Rectal smooth muscle tissue (tissue), 1 donor: ENCODE data around the gene ZNF804B.

Experiments
- H3K27ac ChIP-seq: one replicate; pipeline ENCODE4 v1.7.0; 2013; ENCODE audit warnings: low read depth, low read length, inconsistent platforms
- H3K27me3 ChIP-seq: one replicate; pipeline ENCODE4 v1.7.0; 2013; ENCODE audit warnings: low read length; ENCODE audit not compliant: control insufficient read depth, insufficient read depth
- H3K36me3 ChIP-seq: one replicate; pipeline ENCODE4 v1.7.0; 2013; ENCODE audit warnings: low read length; ENCODE audit not compliant: control insufficient read depth, insufficient read depth
- H3K4me1 ChIP-seq: one replicate; pipeline ENCODE4 v1.7.0; 2013; ENCODE audit warnings: low read length; ENCODE audit not compliant: control insufficient read depth, insufficient read depth
- H3K4me3 ChIP-seq: one replicate; pipeline ENCODE4 v1.7.0; 2013; ENCODE audit warnings: low read length
- H3K9ac ChIP-seq: one replicate; pipeline ENCODE4 v1.7.0; 2013; ENCODE audit warnings: low read length

ZNF804B gene

GRCh38 chr7:89017695-89018094 is 258.2 kb downstream of the ZNF804B start:
- H3K27me3 ChIP-seq, result no peaks in the 10 kb centered on the region
- H3K4me1 ChIP-seq, result no peaks in the 10 kb centered on the region
- H3K9ac ChIP-seq, result no peak overlapping the region
- no peaks in the 10 kb centered on the region for H3K36me3 ChIP-seq
- H3K27ac ChIP-seq, result no peak overlapping the region
- H3K4me3 ChIP-seq, result no peak overlapping the region

DNA sequence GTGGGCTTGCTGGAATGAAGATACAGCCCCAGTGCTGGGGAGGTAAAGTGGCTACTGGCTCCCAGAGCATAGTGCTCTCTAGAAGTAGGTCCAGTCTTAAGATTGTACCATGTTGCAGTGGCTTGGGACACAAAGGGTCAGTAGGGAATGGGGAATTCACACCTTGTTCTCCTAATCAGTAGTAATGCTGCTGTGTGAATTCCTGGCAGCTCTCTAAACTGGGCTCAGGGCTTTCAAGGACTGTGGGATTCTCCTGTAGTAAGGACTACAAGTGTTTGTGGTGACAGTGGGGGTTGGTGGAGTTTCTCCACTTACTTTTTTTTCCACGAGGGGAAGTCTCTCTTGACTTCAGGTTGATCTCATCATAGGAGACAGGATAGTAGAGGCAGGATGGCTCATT is 262.2 kb downstream of the ZNF804B start:
- Histone ChIP-seq H3K4me1 (no peaks in the 10 kb centered on the region), H3K4me3 (no peak overlapping the region), H3K27me3 (no peaks in the 10 kb centered on the region), H3K9ac (no peak overlapping the region), H3K27ac (no peak overlapping the region), H3K36me3 (no peaks in the 10 kb centered on the region)

DNA sequence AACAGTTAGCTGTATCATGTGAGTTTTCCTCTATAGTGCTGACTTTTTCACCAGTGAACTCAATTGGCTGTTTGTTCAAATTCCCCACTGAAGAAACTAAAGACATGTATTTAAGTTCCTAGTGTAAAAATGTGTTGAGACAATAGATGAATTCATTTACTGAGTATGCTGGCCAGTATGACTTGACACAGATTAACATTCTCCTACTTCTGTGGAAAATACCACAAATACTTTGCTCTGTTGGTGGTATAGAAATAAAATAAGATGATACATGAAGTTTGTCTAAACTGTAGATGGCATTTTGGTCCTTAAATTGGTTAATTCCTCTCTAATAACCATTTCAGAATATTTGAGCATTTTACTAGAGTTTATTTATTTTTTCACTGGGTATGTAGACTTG is 263.7 kb downstream of the ZNF804B start:
- Histone ChIP-seq H3K4me1 (no peaks in the 10 kb centered on the region), H3K9ac (no peak overlapping the region), H3K4me3 (no peak overlapping the region), H3K27me3 (no peaks in the 10 kb centered on the region), H3K27ac (no peak overlapping the region), H3K36me3 (no peaks in the 10 kb centered on the region)

GRCh38 chr7:89023877-89024276 is 264.4 kb downstream of the ZNF804B start:
- H3K36me3 ChIP-seq, result no peaks in the 10 kb centered on the region
- no peak overlapping the region for H3K4me3 ChIP-seq
- H3K9ac ChIP-seq, result no peak overlapping the region
- no peak overlapping the region for H3K27ac ChIP-seq
- no peaks in the 10 kb centered on the region for H3K27me3 ChIP-seq
- no peaks in the 10 kb centered on the region for H3K4me1 ChIP-seq

- no peaks in the 10 kb centered on the region for H3K36me3 ChIP-seq
- H3K27ac ChIP-seq, result no peak overlapping the region
- H3K4me3 ChIP-seq, result no peak overlapping the region
- H3K4me1 ChIP-seq, result no peaks in the 10 kb centered on the region
- no peak overlapping the region for H3K9ac ChIP-seq
- H3K27me3 ChIP-seq, result no peaks in the 10 kb centered on the region
Measured at GRCh38 chr7:89027781-89028180, 268.3 kb downstream of the ZNF804B start.

- H3K4me1 ChIP-seq, result no peaks in the 10 kb centered on the region
- H3K27ac ChIP-seq, result no peak overlapping the region
Measured at GRCh38 chr7:89028319-89028718, 268.8 kb downstream of the ZNF804B start.

GRCh38 chr7:89029864-89030263 is 270.4 kb downstream of the ZNF804B start:
- no peak overlapping the region for H3K9ac ChIP-seq
- no peaks in the 10 kb centered on the region for H3K4me1 ChIP-seq
- no peaks in the 10 kb centered on the region for H3K27me3 ChIP-seq
- H3K4me3 ChIP-seq, result no peak overlapping the region
- H3K36me3 ChIP-seq, result no peaks in the 10 kb centered on the region
- H3K27ac ChIP-seq, result no peak overlapping the region

More at GRCh38 chr7:89028319-89028718, 268.8 kb downstream of the ZNF804B start:
- no peaks in the 10 kb centered on the region for H3K27me3 ChIP-seq
- H3K4me3 ChIP-seq, result no peak overlapping the region
- H3K9ac ChIP-seq, result no peak overlapping the region
- H3K36me3 ChIP-seq, result no peaks in the 10 kb centered on the region

DNA sequence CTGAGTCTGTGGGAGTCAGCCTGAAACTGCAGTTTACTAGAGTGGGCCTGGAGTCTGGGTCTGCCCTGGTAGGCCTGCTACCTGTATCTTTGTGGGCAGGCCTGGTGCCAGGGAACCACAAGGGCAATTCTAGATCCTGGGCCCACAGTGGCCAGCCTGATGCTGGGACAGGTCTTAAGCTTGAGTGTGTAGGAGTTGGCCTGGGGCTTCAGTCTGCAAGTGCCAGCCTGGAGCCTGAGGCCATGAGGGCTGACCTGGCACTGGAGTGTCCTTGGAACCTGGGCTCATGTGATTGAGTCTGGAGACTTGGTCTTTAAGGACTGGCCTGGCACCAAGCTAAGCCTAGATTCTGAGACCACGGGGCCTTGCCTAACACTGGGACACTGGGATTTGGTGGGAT is 281.7 kb downstream of the ZNF804B start:
- no peak overlapping the region for H3K4me3 ChIP-seq
- no peaks in the 10 kb centered on the region for H3K4me1 ChIP-seq
- no peaks in the 10 kb centered on the region for H3K36me3 ChIP-seq
- no peak overlapping the region for H3K9ac ChIP-seq
- H3K27ac ChIP-seq, result no peak overlapping the region
- H3K27me3 ChIP-seq, result no peaks in the 10 kb centered on the region

- H3K36me3 ChIP-seq, result no peaks in the 10 kb centered on the region
- no peak overlapping the region for H3K9ac ChIP-seq
- H3K4me3 ChIP-seq, result no peak overlapping the region
- H3K4me1 ChIP-seq, result no peaks in the 10 kb centered on the region
- no peaks in the 10 kb centered on the region for H3K27me3 ChIP-seq
- H3K27ac ChIP-seq, result no peak overlapping the region
Measured at GRCh38 chr7:89042940-89043339, 283.4 kb downstream of the ZNF804B start.

DNA sequence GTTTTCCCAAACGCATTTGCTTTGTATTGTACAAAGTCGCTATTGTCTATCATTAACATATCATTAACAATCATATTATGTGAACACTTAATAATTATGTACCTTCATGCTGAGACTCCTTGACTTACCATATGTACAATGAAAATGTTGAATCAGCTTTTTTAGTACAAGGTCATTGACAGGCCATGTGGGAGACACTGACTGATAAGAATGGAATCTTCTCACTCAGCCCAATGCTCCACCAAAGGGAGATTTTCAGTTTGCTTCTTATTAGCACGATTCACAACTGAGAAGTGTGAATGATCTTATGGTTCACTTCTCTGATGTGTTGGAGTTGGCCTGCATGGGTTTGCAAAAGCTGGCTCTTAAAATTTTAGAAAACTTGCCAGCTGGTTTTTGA is 289.5 kb downstream of the ZNF804B start:
- H3K36me3 ChIP-seq, result no peaks in the 10 kb centered on the region
- H3K9ac ChIP-seq, result no peak overlapping the region
- no peaks in the 10 kb centered on the region for H3K27me3 ChIP-seq
- H3K27ac ChIP-seq, result no peak overlapping the region
- H3K4me1 ChIP-seq, result no peaks in the 10 kb centered on the region
- no peak overlapping the region for H3K4me3 ChIP-seq

GRCh38 chr7:89053130-89053529 is 293.6 kb downstream of the ZNF804B start:
- H3K9ac ChIP-seq, result no peak overlapping the region
- H3K4me1 ChIP-seq, result no peaks in the 10 kb centered on the region
- no peak overlapping the region for H3K4me3 ChIP-seq
- no peaks in the 10 kb centered on the region for H3K27me3 ChIP-seq
- no peak overlapping the region for H3K27ac ChIP-seq
- H3K36me3 ChIP-seq, result no peaks in the 10 kb centered on the region

- Histone ChIP-seq H3K27ac (no peak overlapping the region), H3K4me3 (no peak overlapping the region), H3K27me3 (no peaks in the 10 kb centered on the region), H3K4me1 (no peaks in the 10 kb centered on the region), H3K36me3 (no peaks in the 10 kb centered on the region), H3K9ac (no peak overlapping the region)
Measured at GRCh38 chr7:89054361-89054760, 294.9 kb downstream of the ZNF804B start.

DNA sequence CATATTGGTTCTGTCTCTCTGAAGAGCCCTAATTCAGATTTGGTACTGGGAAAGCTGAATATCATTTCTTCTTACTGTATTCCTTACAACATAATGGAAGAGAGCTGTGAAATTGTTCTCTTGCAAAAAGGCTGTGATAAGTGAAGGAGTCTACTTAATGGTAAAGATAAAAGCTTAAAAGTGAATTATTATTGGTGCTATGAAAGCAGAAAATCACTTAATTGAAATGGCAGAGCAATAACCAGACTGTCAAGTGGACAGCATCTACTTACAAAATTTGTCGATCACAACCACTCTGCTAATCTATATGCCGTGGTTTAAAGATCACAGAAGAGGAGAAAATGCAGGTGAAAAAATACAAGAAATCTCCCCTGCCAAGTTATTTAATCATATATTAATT is 300.7 kb downstream of the ZNF804B start:
- H3K27ac ChIP-seq, result no peak overlapping the region
- H3K36me3 ChIP-seq, result no peaks in the 10 kb centered on the region
- H3K4me1 ChIP-seq, result no peaks in the 10 kb centered on the region
- H3K9ac ChIP-seq, result no peak overlapping the region
- H3K27me3 ChIP-seq, result no peaks in the 10 kb centered on the region
- H3K4me3 ChIP-seq, result no peak overlapping the region
